Uterus (tissue), 4 donors: Measurements from ENCODE around the gene CCM2. TPM values are rescaled to one million over a fixed set of nuclear protein-coding genes. Genes with fewer than 3 reads are reported as not detected.

Source experiments
- DNase-seq, 2 donors: peaks; one replicate each; pipeline ENCODE4 v3.0.0-alpha.2; 2019 to 2020
- H3K27ac ChIP-seq, 2 donors: fragments of 200-600 bp; sonication (generic); 1 replicate in 1 of 2; 2 replicates in 1 of 2; pipeline ENCODE4 v1.5.1; 2016 to 2018
- H3K27me3 ChIP-seq, 2 donors: fragments of 200-600 bp; sonication (generic); one replicate each; pipeline ENCODE4 v1.5.1; 2018 to 2019; ENCODE audit warnings: control low read depth in 1 of 2
- H3K36me3 ChIP-seq, 2 donors: fragments of 200-600 bp; sonication (generic); one replicate each; pipeline ENCODE4 v1.5.1; 2019; ENCODE audit warnings: control low read depth in 1 of 2
- H3K4me1 ChIP-seq, 2 donors: fragments of 200-600 bp; sonication (generic); one replicate each; pipeline ENCODE4 v1.5.1; 2018 to 2019; ENCODE audit warnings: control low read depth in 1 of 2
- H3K4me3 ChIP-seq, 2 donors: fragments of 200-600 bp; sonication (generic); 1 replicate in 1 of 2; 2 replicates in 1 of 2; pipeline ENCODE4 v1.5.1; 2018 to 2019; ENCODE audit warnings: mild to moderate bottlenecking in 1 of 2
- H3K9me3 ChIP-seq, 2 donors: fragments of 200-600 bp; sonication (generic); one replicate each; pipeline ENCODE4 v1.5.1; 2019; ENCODE audit warnings: control low read depth in 1 of 2
- CTCF ChIP-seq, 4 experiments: fragments of 200-600 bp in 2 of 4; fragments of 450-650 bp in 2 of 4; sonication (generic) in 2 of 4; IDR thresholded peaks; one replicate each; pipeline ENCODE4 v1.5.1; 2016 to 2019; ENCODE audit warnings: antibody characterized with exemption in 4 of 4, mild to moderate bottlenecking in 2 of 4, moderate library complexity in 1 of 4
- POLR2A ChIP-seq, 2 donors: fragments of 450-650 bp; IDR thresholded peaks; one replicate each; pipeline ENCODE4 v1.6.1; 2016; ENCODE audit warnings: antibody characterized with exemption in 2 of 2, mild to moderate bottlenecking in 1 of 2, moderate library complexity in 1 of 2
- intact Hi-C: fragments of 100-400 bp; cut with DNase I; formaldehyde crosslinking; loops from one replicate; pipeline ENCODE4 v1.15.1; 2023; ENCODE audit warnings: low total_unique reads
- total RNA-seq, 4 donors: library from RNA; depleted of rRNA in 3 of 4; stranded (reverse); fragments of >200 nt in 3 of 4; gene quantifications; one replicate each; pipeline versions ENCODE4 v1.1.0 to v1.2.4, GENCODE V29; 2014 to 2023
- donor health status: DM: yes; HTN: yes; CAD: no.

CCM2 gene
- total RNA-seq, 4 donors from 2014 or later: 7.6 to 70.2 (median 33.6) TPM

GRCh38 chr7:45082031-45082830 lies 82.2 kb downstream of the CCM2 start:
- no peaks in the 10 kb centered on the region for H3K27me3 ChIP-seq
- H3K36me3 ChIP-seq: no peaks in the 10 kb centered on the region
- H3K4me1 ChIP-seq: no peaks in the 10 kb centered on the region
- H3K9me3 ChIP-seq: no peaks in the 10 kb centered on the region
- TF ChIP-seq CTCF (IDR thresholded peaks at IDR 0.05) (no peak), POLR2A (IDR thresholded peaks at IDR 0.05) (no peak)
- H3K4me3 ChIP-seq: no peak overlapping the region
- intact Hi-C loops: no loop called here
- no peak for DNase-seq
- no peak overlapping the region for H3K27ac ChIP-seq

- Histone ChIP-seq H3K4me3 (no peak overlapping the region), H3K4me1 (no peaks in the 10 kb centered on the region), H3K9me3 (no peaks in the 10 kb centered on the region), H3K36me3 (no peaks in the 10 kb centered on the region), H3K27me3 (no peaks in the 10 kb centered on the region), H3K27ac (no peak overlapping the region)
- intact Hi-C loops: no loop called here
- TF ChIP-seq POLR2A (IDR thresholded peaks at IDR 0.05): no peak
- no peak for TF ChIP-seq CTCF (IDR thresholded peaks at IDR 0.05)
- no peak for DNase-seq
Measured at GRCh38 chr7:45082831-45083331, 82.9 kb downstream of the CCM2 start.

- TF ChIP-seq CTCF (IDR thresholded peaks at IDR 0.05) (no peak), POLR2A (IDR thresholded peaks at IDR 0.05) (no peak)
- intact Hi-C loops: no loop called here
- no peak for DNase-seq
- Histone ChIP-seq H3K9me3 (no peaks in the 10 kb centered on the region), H3K27ac (no peak overlapping the region), H3K4me3 (no peak overlapping the region), H3K27me3 (no peaks in the 10 kb centered on the region), H3K4me1 (no peaks in the 10 kb centered on the region), H3K36me3 (no peaks in the 10 kb centered on the region)
Measured at GRCh38 chr7:45084336-45084735, 84.3 kb downstream of the CCM2 start.

- Histone ChIP-seq H3K27ac (no peak overlapping the region), H3K36me3 (no peaks in the 10 kb centered on the region), H3K4me1 (no peaks in the 10 kb centered on the region), H3K27me3 (no peaks in the 10 kb centered on the region), H3K9me3 (no peaks in the 10 kb centered on the region), H3K4me3 (no peak overlapping the region)
- DNase-seq: no peak
- intact Hi-C loops: no loop called here
- TF ChIP-seq POLR2A (IDR thresholded peaks at IDR 0.05) (no peak), CTCF (IDR thresholded peaks at IDR 0.05) (no peak)
Measured at GRCh38 chr7:45084901-45085618, 85.1 kb downstream of the CCM2 start.

- Histone ChIP-seq H3K36me3 (no peaks in the 10 kb centered on the region), H3K4me1 (no peaks in the 10 kb centered on the region), H3K27ac (no peak overlapping the region), H3K27me3 (no peaks in the 10 kb centered on the region), H3K9me3 (no peaks in the 10 kb centered on the region), H3K4me3 (no peak overlapping the region)
- intact Hi-C loops: no loop called here
- TF ChIP-seq CTCF (IDR thresholded peaks at IDR 0.05) (no peak), POLR2A (IDR thresholded peaks at IDR 0.05) (no peak)
- no peak for DNase-seq
Measured at GRCh38 chr7:45085619-45086200, 85.7 kb downstream of the CCM2 start.
